HG03565 (cell line): ENCODE data around the gene F5.
A peak's percentile ranks its signal among the peaks of the same experiment; 100 is the strongest.
"Not testable (repeated sequence)": the region's sequence is repeated elsewhere in the genome, so short reads cannot be mapped to it uniquely, and the experiment has no call there.

Source experiments
- ATAC-seq: cut with Tn5 transposase; IDR thresholded peaks from one replicate; pipeline ENCODE4 v1.9.1; 2021; ENCODE audit warnings: mild to moderate bottlenecking, moderate library complexity; ENCODE audit not compliant: unreplicated experiment

The F5 gene

GRCh38 chr1:169546087-169546995, 39.9 kb downstream of the F5 start:
- no peak for ATAC-seq

DNA sequence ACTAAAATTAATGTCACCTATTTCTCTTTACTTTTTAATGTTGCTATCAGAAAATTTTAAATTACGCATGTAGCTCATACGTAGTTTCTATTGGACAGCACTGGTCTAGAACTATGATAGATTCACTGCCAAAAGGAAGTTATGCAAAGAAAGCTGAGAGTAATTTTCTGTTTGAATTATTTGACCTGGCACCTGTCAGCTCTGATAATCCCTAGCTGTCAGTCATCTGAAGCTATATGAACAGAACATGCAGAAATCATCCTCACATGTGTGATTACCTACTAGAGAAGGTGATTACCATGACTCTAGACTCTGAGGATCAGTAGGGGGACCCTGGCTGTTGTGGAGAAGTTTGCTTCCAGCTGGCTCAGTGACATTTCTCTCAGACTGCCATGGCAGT, 40.8 kb downstream of the F5 start:
- no peak for ATAC-seq

DNA sequence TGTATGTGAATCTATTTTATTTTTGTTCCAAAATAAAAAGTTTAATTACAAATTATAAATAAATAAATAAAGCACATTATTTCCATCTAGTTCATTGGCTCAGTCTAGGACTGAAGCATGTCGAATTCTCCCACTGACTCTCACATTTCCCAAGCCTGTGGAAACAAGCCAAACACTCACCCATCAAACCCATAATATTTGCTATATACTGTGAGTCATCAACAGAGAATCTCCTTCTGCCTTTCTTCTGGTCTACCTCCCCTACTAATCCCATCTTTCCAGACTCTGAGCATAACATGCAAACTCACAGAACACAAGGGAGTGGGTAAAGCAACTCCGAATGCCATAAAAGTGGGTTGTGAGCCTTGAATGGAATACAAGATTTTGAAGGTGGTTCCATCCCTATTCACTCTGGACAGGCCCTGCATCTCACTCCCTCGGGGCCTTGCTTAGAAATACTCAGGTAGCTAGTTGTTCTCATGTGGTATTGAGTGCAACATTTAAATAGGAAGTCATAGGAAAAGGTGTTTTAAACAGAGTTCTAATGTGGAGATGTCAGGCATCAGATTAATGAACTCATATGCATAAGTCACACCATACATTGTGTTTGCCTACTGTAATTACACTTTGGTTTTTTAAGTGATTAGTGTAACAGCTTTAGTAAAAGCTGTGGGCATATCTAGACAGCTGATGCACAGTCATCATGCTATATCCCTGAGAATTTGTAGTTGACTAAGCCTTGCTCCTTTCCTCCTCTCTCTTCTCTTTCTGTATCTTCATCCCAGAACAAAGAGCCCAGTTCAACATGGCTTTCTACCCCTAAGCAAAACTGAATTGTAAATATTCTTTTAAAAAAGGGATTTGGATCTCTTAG, 47.0 kb downstream of the F5 start:
- ATAC-seq, result no peak

GRCh38 chr1:169534653-169535052, 51.6 kb downstream of the F5 start:
- ATAC-seq, result no peak

GRCh38 chr1:169533528-169534190, 52.6 kb downstream of the F5 start:
- not testable (repeated sequence) for ATAC-seq

GRCh38 chr1:169530448-169530847, 55.8 kb downstream of the F5 start:
- no peak for ATAC-seq

- no peak for ATAC-seq
Measured at GRCh38 chr1:169529068-169529642, 57.1 kb downstream of the F5 start.

GRCh38 chr1:169528215-169529067, 57.8 kb downstream of the F5 start:
- ATAC-seq, result peak; percentile 59

GRCh38 chr1:169527451-169528214, 58.6 kb downstream of the F5 start:
- ATAC-seq, result no peak

- no peak for ATAC-seq
Measured at GRCh38 chr1:169527001-169527400, 59.3 kb downstream of the F5 start.

- no peak for ATAC-seq
Measured at GRCh38 chr1:169526120-169526832, 60.0 kb downstream of the F5 start.

GRCh38 chr1:169525391-169525790, 60.9 kb downstream of the F5 start:
- ATAC-seq, result no peak

DNA sequence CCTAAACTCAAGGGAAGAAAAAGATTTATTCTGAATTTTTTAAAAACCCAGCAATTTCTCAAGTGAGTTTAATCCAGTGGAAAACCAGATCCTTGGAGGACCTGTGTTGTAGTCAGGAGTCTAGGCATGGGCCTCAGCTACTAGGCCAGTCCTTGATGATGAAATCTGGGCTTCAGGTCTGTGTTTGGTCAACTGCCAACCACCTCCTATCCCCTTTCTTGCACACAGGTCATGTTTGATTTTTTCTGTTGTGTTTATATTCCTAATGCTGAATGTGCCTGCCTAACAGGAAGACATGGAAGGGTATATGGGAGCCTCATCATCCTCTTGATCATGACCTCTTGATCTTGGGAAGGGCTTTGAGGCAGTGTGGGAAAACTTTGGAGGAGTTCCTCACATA, 62.4 kb downstream of the F5 start:
- no peak for ATAC-seq

DNA sequence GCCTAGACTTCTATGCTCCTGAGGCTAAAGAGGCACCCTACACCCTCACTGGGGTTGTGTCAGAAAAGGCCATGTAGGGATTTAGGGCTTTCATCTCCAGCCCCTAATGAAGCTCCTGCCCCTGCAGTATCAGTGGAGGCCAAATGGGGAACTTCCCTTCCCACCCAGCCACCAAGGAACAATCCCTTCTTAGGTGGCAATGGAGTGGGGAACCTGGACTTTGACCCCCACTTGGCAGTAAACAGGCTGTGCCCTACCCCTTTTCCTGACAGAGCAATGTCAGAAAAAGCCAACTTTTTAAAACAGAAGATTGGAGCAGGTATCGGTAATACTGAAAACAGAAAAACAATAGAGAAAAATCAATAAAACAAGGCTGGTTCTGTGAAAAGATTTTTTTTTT, 65.1 kb downstream of the F5 start:
- no peak for ATAC-seq

DNA sequence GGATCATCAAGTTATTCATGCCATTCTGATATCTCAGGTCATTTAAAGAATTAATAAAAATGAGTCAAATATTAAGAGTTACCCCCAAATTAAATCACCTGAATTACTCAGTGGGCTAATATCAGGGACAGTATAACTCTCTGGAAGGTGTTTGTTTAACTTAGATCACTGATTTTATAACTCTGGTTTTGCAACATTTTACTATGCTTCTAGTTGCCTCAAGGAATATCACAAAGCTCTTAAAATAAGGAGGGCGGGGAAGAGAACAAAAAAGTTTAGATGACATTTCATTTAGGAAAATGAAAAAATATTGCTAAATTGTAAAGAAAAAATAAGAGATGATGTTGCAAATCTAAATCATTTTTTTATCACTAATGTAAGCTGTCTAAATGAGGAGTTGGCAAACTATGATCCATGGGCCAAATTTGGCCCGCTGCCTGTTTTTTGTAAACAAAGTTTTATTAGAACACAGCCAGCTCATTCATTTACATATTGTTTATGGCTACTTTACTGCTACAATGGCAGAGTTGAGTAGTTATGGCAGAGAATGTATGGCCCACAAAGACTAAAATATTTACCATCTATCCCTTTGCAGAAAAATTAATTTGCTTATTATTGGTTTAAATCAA, 68.6 kb downstream of the F5 start:
- ATAC-seq, result no peak

DNA sequence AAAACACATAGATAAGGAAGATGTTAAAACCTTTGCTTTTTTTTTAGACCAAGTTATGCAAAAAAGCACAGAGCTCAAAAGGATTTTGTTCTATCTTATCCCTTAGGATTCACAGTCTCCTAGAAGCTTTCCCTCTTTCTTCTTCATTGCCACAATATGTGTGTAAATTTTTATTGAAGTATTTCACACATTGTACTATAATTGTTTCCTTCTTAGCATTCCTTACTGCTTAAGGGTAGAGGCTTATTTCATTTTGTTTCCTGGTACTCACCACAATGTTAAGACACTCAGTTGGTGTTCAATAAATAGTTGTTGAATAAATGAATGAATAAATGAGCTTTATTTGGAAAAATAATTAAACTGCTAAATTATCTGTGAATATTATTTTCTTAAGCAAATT, 70.6 kb downstream of the F5 start:
- no peak for ATAC-seq

DNA sequence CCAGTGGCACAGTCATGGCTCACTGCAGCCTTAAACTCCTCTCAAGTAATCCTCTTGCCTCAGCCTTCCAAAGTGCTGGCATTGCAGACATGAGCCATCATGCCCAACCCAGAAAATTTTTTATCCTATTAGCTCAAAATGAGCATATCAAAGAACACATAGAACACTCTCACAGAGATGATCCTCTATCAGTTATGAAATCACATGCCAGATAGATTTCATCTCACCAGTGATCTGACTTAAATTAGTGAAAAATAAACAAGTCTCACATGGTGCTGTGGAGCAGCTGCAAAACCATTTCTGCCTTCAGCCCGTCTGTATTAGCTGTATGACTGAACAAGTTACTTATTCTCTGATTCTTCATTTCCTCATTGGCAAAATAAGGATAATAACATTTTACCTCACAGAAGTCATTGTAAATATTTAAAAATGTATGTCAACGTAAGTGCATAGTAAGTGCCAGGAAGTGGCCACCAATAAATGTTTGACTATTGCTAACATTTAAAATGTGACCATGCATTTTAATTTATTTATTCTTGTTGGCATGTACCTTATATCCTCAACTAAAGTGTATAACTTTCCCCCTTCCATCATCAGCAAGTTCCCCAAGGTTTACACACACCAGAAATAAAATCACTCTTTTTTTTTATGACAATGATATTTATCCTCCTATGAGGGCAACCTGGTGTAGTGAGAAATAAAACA, 71.6 kb downstream of the F5 start:
- ATAC-seq, result no peak

- ATAC-seq, result no peak
Measured at GRCh38 chr1:169513208-169513607, 73.1 kb downstream of the F5 start.
